ENCODE measurements around the gene ADIPOR2.

ADIPOR2 gene

DNA sequence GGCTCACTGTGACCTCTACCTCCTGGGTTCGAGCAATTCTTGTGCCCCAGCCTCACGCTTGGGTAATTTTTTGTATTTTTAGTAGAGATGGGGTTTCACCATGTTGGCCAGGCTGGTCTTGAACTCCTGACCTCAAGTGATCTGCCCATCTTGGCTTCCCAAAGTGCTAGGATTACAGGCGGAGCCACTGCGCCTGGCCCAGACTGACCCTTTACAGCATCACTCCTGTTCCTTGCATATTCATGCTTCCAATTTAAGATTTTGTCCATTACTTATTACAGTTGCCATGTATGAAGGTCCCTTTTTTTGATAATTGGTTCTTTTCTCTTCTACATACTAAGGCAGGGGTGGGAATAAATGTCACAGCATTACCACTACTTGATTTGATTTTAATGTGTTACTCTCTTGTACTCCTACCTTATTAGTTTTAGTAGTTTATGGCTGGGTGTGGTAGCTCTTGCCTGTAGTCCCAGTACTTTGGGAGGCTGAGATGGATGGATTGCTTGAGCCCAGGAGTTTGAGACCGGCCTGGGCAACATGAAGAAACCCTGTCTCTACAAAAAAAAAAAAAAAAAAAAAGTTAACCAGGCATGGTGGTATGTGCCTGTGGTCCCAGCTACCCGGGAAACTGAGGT, 46.9 kb downstream of the ADIPOR2 start:
- no peak for DNase-seq

DNA sequence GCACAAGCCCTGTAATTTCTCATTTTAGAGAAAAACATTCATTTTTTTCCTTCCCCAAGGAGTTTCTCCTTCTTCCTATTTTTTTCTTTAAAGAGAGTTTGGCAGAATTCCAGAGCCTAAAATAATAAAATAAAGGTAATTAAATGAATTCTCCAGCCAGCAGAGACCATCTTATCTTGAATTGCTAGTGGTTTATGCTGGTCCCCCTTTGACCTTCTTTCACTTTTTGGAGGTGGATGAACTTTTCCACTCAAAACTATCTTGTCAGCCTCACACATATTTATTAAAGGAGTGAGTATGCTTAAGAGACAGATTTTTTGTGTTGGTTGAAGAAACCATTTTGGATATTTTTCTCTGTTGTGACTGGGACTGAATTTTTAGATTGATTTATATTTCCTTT, 47.6 kb downstream of the ADIPOR2 start:
- DNase-seq = no peak

DNA sequence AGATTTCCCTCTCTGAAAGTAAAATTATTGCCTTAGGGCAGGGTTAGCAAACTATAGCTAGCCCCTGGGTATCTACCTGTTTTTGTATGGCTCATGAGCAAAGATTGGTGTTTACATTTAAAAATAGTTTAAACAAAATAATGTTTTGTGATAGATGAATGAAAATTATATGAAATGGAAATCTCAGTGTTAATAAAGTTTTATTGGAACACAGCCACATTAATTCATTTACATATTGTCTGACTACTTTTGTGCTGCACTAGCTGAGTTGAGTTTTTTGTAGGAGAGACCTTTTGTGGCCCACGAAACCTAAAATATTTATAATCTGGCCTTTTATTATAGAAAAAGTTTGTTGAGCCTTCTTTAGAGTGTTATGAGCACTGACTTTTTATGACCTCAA, 48.5 kb downstream of the ADIPOR2 start:
- DNase-seq = no peak

DNA sequence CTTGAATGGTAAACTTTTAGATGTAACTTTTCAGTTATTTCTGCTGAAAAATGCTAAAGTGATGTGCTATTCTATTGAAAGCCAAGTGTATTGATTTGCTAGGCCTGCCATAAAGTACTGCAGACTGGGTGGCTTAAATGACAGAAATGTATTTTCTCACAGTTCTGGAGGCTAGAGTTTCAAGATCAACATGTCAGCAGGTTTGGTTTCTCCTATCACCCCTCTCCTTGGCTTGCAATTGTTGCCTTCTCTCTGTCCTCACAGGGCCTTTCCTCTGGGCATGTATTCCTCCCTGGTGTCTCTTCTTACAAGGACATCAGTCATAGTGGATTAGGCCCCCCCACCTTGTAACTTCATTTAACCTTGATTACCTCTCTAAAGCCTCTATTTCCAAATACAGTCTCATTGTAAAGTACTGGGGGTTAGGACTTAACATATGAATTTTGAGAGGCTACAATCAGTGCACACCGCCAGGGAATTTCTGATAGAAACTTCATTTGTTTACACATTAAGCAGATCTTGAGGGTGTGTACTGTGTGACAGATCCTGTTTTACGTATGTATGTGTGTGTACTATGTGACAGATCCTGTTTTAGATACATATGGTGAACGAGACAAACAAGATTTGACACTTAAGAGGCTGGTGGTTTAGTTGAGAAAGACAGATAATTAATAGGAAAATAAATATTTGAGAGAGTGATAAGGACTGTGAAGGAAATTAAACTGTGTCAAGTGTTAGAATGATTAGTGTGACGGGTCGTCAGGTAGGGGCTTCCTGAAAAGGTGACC, 49.5 kb downstream of the ADIPOR2 start:
- no peak for DNase-seq

DNA sequence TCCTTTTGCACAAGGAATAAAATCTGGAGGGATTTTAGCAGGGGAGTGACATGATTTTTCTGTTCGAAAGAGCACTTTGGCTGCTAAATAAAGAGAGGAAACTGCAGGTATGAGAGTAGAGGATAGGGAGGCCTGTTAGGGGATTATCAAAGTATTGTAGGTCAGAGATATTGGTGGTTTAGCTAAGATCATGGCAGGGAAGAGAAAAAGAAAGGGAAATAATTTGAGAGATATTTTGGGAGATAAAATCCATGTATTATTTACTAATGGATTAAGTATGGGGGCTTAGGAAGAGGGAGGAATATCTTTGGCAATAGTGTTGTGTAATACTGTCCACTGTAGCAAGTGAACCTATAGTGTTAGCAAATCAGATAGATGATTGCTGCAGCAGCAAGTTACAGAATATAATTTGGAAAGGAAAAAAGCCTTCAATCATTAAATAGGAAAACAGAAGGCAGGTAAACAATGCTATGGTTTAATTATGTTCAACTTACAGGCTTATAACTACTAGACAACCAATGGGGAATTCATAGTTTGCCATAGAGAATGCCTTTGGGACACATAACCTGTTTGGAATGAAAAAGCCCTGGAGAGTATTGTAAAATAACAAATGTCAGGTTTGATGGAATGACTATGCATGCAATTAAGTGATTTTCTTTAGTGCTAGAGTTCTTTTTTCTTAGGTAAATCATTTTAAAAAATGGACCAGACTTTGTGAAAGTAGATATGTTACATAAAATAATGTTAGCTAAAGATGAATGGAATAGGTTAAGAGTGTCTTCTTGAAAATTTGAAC, 50.5 kb downstream of the ADIPOR2 start:
- DNase-seq = peak; percentile 35

DNA sequence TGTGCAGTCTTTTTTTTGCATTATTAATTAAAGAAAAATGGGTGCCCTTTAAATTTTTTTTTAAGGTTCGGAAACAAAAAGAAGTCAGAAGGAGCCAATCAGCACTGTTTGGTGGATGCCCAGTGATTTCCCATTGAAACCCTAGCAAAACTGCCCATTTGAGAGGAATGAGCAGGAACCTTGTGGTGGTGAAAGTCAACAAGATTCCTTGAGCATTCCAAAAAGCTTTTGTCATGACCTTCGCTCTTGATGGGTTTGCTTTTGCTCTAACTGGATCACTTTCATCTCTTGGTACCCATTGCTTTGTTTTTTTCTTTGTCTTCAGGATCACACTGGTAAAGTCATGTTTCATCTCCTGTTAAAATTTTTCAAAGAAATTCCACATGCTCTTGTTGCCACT, 54.1 kb downstream of the ADIPOR2 start:
- peak; percentile 56 for DNase-seq

DNA sequence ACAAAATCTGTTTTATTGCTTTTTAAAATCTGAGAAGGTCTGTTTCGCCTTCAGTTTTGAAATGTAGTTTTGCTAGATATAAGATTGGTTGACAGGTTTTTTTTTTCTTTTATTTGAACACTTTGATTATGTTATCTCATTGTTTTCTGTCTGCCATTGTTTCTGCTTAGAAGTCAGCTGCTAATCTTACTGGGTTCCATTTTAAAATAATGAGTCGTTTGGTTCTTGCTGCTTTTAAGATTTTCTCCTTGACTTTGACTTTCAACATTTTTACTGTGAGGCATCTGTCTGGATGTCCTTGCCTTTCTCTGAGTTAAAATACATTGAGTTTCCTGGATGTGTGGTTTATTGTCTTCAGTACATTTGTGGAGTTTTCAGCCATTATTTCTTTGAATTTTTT, 56.7 kb downstream of the ADIPOR2 start:
- DNase-seq = no peak

DNA sequence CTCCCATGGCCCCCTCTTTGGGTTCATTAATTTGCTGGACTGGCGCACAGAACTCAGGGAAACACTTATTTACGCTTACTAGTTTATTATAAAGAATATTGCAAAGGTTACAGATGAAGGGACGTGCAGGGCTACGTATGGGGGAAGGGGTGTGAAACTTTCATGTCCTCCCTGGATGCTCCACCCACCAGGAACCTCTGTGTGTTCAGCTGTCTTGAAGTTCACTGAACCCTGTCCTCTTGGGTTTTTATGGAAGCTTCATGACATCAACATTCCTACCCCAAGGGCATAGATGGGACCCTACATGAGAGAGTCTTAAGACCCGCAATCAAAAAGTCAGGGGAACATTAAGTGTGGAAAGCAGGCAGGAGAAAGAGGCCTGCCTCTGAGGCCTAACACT, 58.1 kb downstream of the ADIPOR2 start:
- DNase-seq = no peak

DNA sequence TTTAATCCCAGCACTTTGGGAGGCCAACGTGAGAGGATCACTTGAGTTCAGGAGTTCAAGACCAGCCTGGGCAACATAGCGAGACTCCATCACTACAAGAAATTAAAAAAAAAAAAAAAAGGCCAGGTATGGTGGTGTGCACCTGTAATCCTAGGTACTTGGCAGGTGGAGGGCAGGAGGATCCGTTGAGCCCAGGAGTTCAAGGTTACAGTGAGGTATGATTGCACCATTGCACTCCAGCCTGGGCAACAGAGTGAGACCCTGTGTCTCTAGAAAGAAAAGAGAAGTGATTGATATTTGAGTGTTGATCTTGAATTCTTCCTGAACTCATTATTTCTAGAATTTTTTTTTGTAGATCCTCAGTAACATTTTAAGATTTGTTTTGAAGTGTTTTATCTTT, 59.4 kb downstream of the ADIPOR2 start:
- no peak for DNase-seq

DNA sequence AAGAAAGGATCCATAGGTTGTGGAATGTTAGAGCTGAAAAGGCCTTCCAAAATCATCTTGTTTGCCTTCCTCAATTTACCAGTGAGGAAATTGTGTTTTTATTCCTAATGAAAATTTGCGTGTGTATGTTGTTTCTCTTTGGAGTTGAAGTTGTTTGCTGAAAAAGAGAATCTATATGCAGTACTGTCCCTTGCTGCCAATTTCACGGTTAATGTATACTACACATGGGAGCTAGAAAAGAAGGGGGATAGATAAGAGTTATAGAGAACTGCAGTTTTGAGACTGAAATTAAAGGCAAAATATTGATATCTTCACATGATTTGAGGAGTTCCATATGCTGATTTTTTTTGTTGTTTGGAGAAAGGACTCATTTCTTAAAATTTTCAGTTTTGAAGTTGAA, 67.5 kb downstream of the ADIPOR2 start:
- DNase-seq = no peak

DNA sequence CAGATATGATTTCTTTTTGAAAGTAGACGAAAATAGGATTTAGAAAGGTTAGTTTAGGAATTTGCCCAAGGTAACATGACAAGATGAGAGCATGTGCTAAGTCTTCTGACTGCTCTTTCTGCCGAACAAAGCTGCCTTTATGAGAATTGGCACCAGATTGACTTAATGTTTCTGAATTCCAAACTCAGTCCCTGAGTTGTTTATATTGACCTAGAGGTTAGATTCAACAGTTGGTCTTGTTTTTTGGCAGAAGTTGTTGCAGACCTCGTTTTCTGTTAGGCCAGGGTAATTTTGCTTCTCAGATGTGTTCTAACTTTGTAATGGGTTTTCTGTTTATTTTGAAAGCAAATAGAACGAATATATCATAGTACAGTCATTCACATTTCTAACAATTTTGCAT, 68.0 kb downstream of the ADIPOR2 start:
- no peak for DNase-seq

DNA sequence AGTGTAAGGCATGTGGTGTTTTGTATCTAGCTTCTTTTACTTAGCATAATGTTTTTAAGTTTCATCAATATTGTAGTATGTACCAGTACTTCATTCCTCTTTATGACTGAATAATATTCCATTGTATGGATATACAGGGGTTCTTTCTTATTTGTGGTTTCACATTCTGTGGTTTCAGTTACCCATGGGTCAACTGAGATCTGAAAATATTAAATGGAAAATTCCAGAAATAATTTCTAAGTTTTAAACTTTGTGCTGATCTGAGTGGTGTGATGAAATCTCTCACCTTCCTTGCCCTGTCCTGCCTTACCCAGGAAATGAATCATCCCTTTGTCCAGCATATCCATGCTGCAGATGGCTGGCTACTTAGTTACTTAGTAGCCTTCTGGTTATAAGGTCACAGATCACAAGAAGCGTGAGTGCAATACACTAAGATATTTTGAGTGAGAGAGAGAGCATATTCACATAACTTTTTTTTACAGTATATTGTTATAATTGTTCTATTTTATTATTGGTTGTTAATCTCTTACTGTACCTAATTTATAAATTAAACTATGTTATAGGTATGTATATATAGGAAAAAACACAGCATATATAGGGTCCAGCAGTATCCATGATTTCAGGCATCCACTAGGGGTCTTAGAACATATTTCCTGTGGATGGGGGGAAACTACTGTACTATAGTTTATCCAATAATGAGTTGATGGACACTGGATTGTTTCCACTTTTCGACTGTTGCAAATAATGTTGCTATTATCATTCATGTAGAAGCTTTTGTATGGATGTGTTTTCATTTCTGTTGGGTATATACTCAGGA, 69.9 kb downstream of the ADIPOR2 start:
- no peak for DNase-seq

DNA sequence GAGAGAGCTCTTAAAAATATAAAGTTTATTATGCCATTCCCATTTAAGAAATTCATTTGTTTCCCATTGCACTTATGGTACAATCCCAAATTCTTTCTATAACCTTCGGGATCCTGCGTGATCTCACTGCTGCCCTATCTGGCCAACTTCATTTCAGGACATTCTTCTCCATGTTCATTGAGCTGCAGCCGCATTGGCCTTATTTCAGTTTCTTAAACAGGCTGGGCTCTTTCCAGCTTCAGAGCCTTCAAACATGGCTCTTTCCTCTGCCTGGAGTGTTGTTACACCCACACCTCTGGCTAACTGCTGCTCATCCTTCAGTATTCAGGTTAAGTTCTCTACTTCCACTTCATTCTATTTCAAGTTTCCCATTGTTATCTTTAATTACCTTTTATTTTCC, 71.0 kb downstream of the ADIPOR2 start:
- DNase-seq = no peak

DNA sequence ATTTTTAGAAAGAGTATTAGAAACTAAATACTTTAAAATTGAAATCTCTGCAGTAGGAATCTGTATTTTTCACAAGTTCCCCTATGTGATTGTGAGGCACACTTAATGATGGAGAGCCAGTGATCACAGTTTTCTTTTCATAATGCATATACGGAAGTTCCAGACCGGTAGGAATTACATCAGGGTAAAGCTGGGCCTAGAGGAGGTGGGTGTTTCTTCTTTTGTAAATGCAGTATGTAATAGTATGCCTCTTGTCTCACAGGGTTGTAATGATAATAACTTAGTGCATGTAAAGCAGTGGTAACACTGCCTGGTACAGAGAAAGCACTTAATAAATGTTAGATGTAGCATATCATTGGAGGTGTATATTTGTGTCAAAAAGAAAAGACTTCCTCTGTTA, 72.3 kb downstream of the ADIPOR2 start:
- no peak for DNase-seq

DNA sequence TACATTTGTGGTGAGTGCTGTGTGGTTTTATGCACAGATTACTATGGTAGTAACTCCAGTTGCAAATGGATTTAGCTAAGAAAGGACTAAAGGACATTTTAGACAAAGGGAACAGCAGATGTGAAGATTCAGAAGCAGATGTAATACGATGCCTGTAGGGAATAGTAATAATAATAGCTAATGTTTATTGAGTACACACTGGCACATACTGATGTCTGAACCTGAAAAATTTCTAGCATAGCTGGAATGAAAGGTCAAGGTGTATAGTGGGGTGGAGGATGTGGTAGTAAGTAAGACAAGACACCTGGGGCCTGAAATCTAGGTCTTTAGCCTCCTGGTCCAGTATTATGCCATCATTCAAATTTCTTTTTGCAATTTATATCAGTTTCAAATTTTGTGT, 75.2 kb downstream of the ADIPOR2 start:
- no peak for DNase-seq

DNA sequence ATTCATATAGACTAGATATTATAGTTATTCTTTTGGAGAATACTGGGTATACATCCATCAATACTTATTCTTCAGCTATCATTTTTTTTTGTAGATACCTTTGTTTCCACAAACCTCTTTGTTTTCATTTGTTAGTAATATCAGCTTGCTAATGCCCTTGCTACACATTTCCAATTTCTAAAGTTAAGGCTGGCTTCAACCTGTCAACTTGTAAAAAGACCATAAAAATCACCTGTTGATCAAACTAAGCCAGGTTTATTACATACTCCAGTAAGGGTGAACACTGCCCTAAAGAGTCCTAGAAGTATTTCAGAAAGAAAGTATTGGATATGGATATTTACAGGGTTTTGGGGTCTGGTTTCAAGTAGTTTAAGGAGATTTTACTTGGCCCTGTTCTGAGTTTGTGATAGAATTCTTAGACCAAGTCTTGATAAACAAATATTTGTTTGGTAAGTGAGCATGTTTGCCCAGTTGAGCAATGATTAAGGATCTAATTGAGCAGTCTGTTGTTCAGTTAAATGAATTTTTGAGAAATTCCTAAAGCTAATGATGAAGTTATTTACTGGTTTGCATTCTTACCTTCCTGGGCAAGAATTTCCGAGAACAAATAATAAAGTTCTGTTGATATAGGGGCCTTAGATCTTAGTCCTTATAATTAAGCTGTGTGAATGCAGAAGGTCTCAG, 76.7 kb downstream of the ADIPOR2 start:
- DNase-seq = no peak

DNA sequence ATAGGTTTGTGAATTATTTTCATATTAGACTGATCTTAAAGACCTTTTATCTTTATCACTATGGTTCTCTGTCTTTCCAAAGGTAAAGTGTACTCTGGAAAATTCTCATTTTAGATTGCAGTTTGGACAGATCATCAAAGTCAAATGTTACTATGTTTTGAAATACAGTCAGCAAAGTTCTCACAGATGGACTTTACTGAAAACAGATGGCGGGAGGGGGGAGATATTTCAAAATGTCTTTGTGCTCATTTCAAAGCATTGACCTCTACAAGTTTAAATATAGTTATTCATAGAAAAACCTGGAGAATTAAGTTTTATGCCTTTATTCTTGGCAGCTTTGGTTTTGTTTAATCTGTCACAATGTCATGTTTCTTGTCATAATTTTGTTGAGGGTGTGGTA, 77.7 kb downstream of the ADIPOR2 start:
- no peak for DNase-seq

DNA sequence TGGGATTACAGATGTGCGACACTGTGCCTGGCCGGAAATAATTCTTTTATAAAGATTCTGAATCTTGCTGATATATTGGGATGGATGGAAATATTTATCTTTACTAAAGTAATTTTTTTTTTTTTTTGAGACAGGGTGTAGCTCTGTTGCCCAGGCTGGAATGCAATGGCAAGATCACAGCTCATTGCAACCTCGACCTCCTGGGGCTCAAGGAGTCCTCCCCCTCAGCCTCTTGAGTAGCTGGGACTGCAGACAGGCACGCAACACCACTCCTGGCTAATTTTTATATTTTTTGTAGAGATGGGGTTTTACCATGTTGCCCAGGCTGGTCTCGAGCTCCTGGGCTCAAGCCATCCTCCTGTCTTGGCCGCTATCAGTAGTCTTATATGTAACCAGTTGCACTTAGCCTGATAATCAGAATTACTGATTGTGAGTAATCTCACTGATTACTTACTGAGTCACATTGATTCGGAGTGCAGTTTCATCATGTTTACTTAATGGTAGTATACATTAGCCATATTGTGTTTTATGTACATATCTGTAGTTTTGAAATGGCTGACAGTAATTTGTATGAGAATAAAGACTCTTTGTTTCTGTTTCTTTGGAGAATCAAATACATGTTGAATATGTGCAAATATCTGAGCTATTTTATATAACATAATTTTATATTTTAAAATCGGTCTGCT, 79.1 kb downstream of the ADIPOR2 start:
- DNase-seq = no peak

DNA sequence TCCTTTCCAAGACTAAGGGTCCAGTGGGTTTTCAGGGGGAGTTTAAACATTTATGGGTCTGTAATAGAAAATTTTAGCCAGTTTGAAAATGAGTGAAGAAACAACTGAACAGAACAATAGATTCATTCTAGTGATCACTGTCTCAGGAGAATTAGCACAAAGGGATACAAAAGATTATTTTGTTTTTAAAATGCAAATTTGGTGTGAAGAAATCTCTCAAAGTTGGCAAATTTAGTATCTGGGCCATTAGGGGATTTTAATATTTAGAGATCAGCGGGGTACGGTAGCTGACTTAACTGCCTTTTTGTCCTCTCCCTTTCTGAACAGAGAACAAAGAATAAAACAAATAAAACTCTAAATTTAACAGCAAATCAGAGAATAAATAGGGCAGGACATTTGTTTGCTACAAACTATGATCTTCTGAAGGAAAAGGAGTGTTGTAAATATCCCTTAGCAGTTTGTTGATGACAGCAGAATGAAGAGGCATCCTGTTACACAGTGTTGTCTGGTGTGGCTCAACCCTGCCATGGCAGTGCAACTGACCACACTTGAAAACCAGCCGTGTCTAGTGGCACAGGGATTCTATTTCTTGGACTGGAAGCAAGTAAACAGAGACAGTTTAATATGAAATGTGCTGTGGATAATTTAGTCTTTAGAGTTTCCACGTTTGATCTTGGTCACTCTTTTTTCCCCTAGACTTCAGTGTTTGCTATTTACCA, 83.2 kb downstream of the ADIPOR2 start:
- no peak for DNase-seq

DNA sequence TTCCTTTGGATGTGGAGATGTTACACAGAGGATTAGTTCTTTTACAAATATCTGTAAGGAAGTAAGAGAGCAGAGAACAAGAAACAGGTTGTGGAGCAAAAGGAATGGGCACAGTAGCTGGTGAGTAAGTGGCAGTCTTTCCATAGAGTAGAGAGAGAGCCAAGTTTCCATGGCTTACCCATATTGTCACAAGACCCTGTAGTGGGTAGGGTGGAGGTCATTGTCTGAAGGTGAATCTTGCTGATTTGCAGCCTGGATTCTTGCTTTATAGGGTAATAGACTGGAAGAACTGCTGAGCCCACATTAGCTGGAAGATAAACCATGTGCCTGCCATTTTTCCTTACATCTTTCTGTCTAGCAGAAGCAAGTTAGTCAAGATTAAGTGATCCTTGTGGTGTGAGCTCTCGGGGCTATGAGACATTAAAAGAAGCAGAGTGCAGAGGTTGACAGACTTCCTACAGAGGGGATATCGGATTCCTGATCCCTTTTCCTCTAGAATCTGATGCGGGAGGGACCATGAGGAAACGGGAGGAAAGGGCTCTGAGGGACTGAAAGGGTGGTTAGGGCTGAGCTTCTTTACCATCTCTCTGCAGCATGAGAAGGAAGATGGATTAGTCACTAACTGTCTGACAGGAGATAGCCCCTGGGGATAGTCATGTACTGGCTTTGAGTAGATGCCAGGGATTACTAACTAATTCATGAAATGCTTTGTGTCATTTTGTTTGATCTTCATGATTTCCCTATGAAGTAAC, 85.5 kb downstream of the ADIPOR2 start:
- DNase-seq = peak; percentile 94

Measured in fibroblast of skin of back (primary cell).